SK-N-SH (cell line): Measurements from ENCODE around the gene NUP210L. TPM values are rescaled to one million over a fixed set of nuclear protein-coding genes. Genes with fewer than 3 reads are reported as not detected.

ENCODE experiments used
- CTCF ChIA-PET: fragments of 300-600, 350-600 bp; formaldehyde crosslinking; extraction: SDS; loops from one replicate; lab custom pipeline; 2021; lab: Yijun Ruan, JAX
- POLR2A ChIA-PET: fragments of 350-600 bp; sonication (Branson Sonifier 250); formaldehyde crosslinking; extraction: SDS; loops from one replicate; lab custom pipeline; 2020; ENCODE audit warnings: antibody characterized with exemption, inconsistent platforms; lab: Yijun Ruan, JAX
- DNase-seq: peaks from one replicate; pipeline ENCODE4 v3.0.0; 2012
- H2AFZ ChIP-seq: fragments of 200-600 bp; sonication (generic); 2 replicates; pipeline ENCODE4 v1.8.1; 2016; ENCODE audit warnings: antibody characterized with exemption, mild to moderate bottlenecking, low read depth
- H3F3A ChIP-seq: fragments of 200-600 bp; sonication (generic); replicated peaks from 2 replicates; pipeline ENCODE3; 2016; ENCODE audit warnings: antibody characterized with exemption, mild to moderate bottlenecking; ENCODE audit not compliant: insufficient read depth
- H3K27ac ChIP-seq, 2 experiments: fragments of 200-500 bp in 1 of 2; fragments of 200-600 bp in 1 of 2; sonication (Bioruptor generic) in 1 of 2; sonication (generic), shearing (Covaris generic) in 1 of 2; 2 replicates each; pipeline versions ENCODE4 v1.5.1 to v1.6.1; 2014 to 2016; ENCODE audit warnings: low read depth in 2 of 2, inconsistent platforms in 1 of 2, low read length in 1 of 2, mild to moderate bottlenecking in 1 of 2, mixed read lengths in 1 of 2
- H3K27me3 ChIP-seq: fragments of 200-600 bp; sonication (generic), shearing (Covaris generic); 2 replicates; pipeline ENCODE4 v1.6.1; 2016; ENCODE audit warnings: mixed run types; ENCODE audit not compliant: insufficient read depth
- H3K36me3 ChIP-seq, 2 experiments: fragments of 200-500 bp in 1 of 2; fragments of 200-600 bp in 1 of 2; sonication (Bioruptor generic) in 1 of 2; sonication (generic) in 1 of 2; replicated peaks in 1 of 2; 2 replicates each; pipeline versions ENCODE3 to v1.5.1; 2014 to 2016; ENCODE audit warnings: low read length in 1 of 2, mild to moderate bottlenecking in 1 of 2; ENCODE audit not compliant: insufficient read depth in 2 of 2, control insufficient read depth in 1 of 2
- H3K4me1 ChIP-seq, 2 experiments: fragments of 200-500 bp in 1 of 2; fragments of 200-600 bp in 1 of 2; sonication (Bioruptor generic) in 1 of 2; sonication (generic), shearing (Covaris generic) in 1 of 2; 2 replicates each; pipeline versions ENCODE4 v1.5.1 to v1.6.1; 2014 to 2016; ENCODE audit warnings: low read depth in 1 of 2, low read length in 1 of 2, mixed run types in 1 of 2; ENCODE audit not compliant: insufficient read depth in 2 of 2, control insufficient read depth in 1 of 2
- H3K4me2 ChIP-seq: fragments of 200-600 bp; sonication (generic), shearing (Covaris generic); 2 replicates; pipeline ENCODE4 v1.6.1; 2017; ENCODE audit warnings: mixed run types
- H3K4me3 ChIP-seq, 2 experiments: fragments of 200-500 bp in 1 of 2; fragments of 200-600 bp in 1 of 2; sonication (Bioruptor generic) in 1 of 2; sonication (generic), shearing (Covaris generic) in 1 of 2; 2 replicates each; pipeline versions ENCODE4 v1.5.1 to v1.8.1; 2014 to 2016; ENCODE audit warnings: low read depth in 2 of 2, inconsistent platforms in 1 of 2, low read length in 1 of 2, mild to moderate bottlenecking in 1 of 2, mixed read lengths in 1 of 2, moderate library complexity in 1 of 2
- H3K79me2 ChIP-seq: fragments of 200-600 bp; sonication (generic); 2 replicates; pipeline ENCODE4 v1.8.1; 2017; ENCODE audit warnings: mild to moderate bottlenecking; ENCODE audit not compliant: insufficient read depth
- H3K9ac ChIP-seq: fragments of 200-600 bp; sonication (generic); 2 replicates; pipeline ENCODE4 v1.6.1; 2017; ENCODE audit warnings: mixed run types
- H3K9me2 ChIP-seq: fragments of 200-600 bp; sonication (generic); 2 replicates; pipeline ENCODE4 v1.6.1; 2017; ENCODE audit warnings: mixed run types
- H3K9me3 ChIP-seq: fragments of 200-600 bp; sonication (generic); 2 replicates; pipeline ENCODE4 v1.6.1; 2017; ENCODE audit warnings: mixed run types, mild to moderate bottlenecking, moderate library complexity
- H4K20me1 ChIP-seq: fragments of 200-600 bp; sonication (generic); 2 replicates; pipeline ENCODE4 v1.6.1; 2017; ENCODE audit warnings: mild to moderate bottlenecking, mixed run types; ENCODE audit not compliant: insufficient read depth
- CTCF ChIP-seq: fragments of 200-600 bp; sonication (generic); IDR thresholded peaks from 2 replicates; pipeline ENCODE4 v1.6.1; 2017; ENCODE audit warnings: antibody characterized with exemption, mild to moderate bottlenecking, moderate library complexity
- EZH2phosphoT487 ChIP-seq: fragments of 200-600 bp; sonication (generic); IDR thresholded peaks from 2 replicates; pipeline ENCODE4 v1.6.1; 2017; ENCODE audit warnings: low read depth, mixed run types, mild to moderate bottlenecking, antibody characterized with exemption, moderate library complexity, borderline replicate concordance
- FOSL2 ChIP-seq: IDR thresholded peaks from 2 replicates; pipeline ENCODE4 v1.4.0; 2012; ENCODE audit warnings: low read depth, mild to moderate bottlenecking, moderate library complexity, borderline replicate concordance
- FOXJ3 ChIP-seq: sonication (generic); formaldehyde crosslinking; IDR thresholded peaks from 2 replicates; pipeline ENCODE4 v1.5.1; 2020; ENCODE audit warnings: mild to moderate bottlenecking, missing genetic modification reagents
- GABPA ChIP-seq: IDR thresholded peaks from 2 replicates; pipeline ENCODE4 v1.4.0; 2012; ENCODE audit warnings: low read depth, mild to moderate bottlenecking
- MAX ChIP-seq: IDR thresholded peaks from 2 replicates; pipeline ENCODE4 v1.4.0; 2012; ENCODE audit warnings: low read depth
- MEF2A ChIP-seq: IDR thresholded peaks from 2 replicates; pipeline ENCODE4 v1.4.0; 2012; ENCODE audit warnings: low read depth, borderline replicate concordance
- MXI1 ChIP-seq: IDR thresholded peaks from 2 replicates; pipeline ENCODE4 v1.6.1; 2012; ENCODE audit warnings: mild to moderate bottlenecking, low read depth, low read length, improper control_type of control experiment
- NFIC ChIP-seq: IDR thresholded peaks from 2 replicates; pipeline ENCODE4 v1.4.0; 2012; ENCODE audit warnings: borderline replicate concordance
- RAD21 ChIP-seq: IDR thresholded peaks from 2 replicates; pipeline ENCODE4 v1.6.1; 2012; ENCODE audit warnings: mild to moderate bottlenecking, low read length
- RCOR1 ChIP-seq: fragments of 150-350 bp; IDR thresholded peaks from 2 replicates; pipeline ENCODE4 v1.6.1; 2017; ENCODE audit warnings: antibody characterized with exemption, low read length
- REST ChIP-seq: IDR thresholded peaks from 2 replicates; pipeline ENCODE4 v1.6.1; 2012; ENCODE audit warnings: mild to moderate bottlenecking, low read depth, low read length, moderate library complexity
- TAF1 ChIP-seq: IDR thresholded peaks from 2 replicates; pipeline ENCODE4 v1.6.1; 2012; ENCODE audit warnings: low read depth, mild to moderate bottlenecking, low read length, moderate library complexity, borderline replicate concordance
- TCF12 ChIP-seq: IDR thresholded peaks from 2 replicates; pipeline ENCODE4 v1.4.0; 2012
- TEAD4 ChIP-seq: IDR thresholded peaks from 2 replicates; pipeline ENCODE4 v1.4.0; 2012; ENCODE audit warnings: mild to moderate bottlenecking, borderline replicate concordance; ENCODE audit not compliant: insufficient read depth
- ZBTB33 ChIP-seq: IDR thresholded peaks from 2 replicates; pipeline ENCODE4 v1.4.0; 2012; ENCODE audit warnings: low read depth, borderline replicate concordance
- WGBS: methylation state at CpG from one replicate; pipeline ENCODE4 v1.1.6; 2017; ENCODE audit warnings: low lambda C conversion rate; 5-methylcytosine and 5-hydroxymethylcytosine counted together
- polyA plus RNA-seq, 3 experiments: library from polyadenylated mRNA; depleted of rRNA; stranded (reverse); fragments of >200 nt; gene quantifications; 2 replicates each; pipeline ENCODE4 v1.2.3, GENCODE V29; 2012

The NUP210L gene
- polyA plus RNA-seq, 1 of the 3 experiments (the other 2 are of a cell fraction): not detected

GRCh38 chr1:153951183-153951582 is 203.7 kb downstream of the NUP210L start:
- H3K4me1 ChIP-seq: peaks cover 3 to 18% of the 10 kb centered on the region in 2 experiments; a peak in 2 of 4 replicates
- peaks cover 24% of the 10 kb centered on the region for H4K20me1 ChIP-seq
- no peak overlapping the region for H3K4me3 ChIP-seq
- H2AFZ ChIP-seq: no peak overlapping the region
- H3K9me2 ChIP-seq: no peaks in the 10 kb centered on the region
- TF ChIP-seq MXI1 (no peak), FOXJ3 (CRISPR knock-in tag) (no peak)
- TF ChIP-seq, all 33 proteins: peak for 0
- Histone ChIP-seq H3K4me2 (no peak overlapping the region), H3K36me3 (peaks cover 9 to 64% of the 10 kb centered on the region in 2 experiments), H3K27me3 (no peaks in the 10 kb centered on the region), H3K27ac (no peak overlapping the region), H3K79me2 (peaks cover 43% of the 10 kb centered on the region), H3K9ac (no peak overlapping the region), H3F3A (peaks cover 8% of the 10 kb centered on the region), H3K9me3 (no peaks in the 10 kb centered on the region)
- 96% methylated on average over 11 of the region's 11 CpGs for WGBS
- CTCF ChIA-PET: interaction anchor here (1.2 to 2.9 kb wide), 2 partner anchors 36 to 142 kb away, joined by 3 to 12 read pairs; partner anchors contain the start of gene RAB13
- POLR2A ChIA-PET: no interaction called here
- DNase-seq: no peak

GRCh38 chr1:153946622-153947241 is 208.1 kb downstream of the NUP210L start, which contains the start of gene DENND4B:
DENND4B (minus strand) TSS chr1:153946718; CDS start chr1:153944374, 2,344 bp downstream.
- H3K9me3 ChIP-seq: no peaks in the 10 kb centered on the region
- H2AFZ ChIP-seq: peak within 1 kb of the TSS; percentile 44; the same call in 1 of the 2 replicates
- peak within 1 kb of the TSS; percentile 60 to 89 for H3K27ac ChIP-seq
- peaks cover 16 to 50% of the 10 kb centered on the region in 2 experiments for H3K36me3 ChIP-seq
- no peaks in the 10 kb centered on the region for H3K27me3 ChIP-seq
- peak within 1 kb of the TSS; percentile 80 for H3K9ac ChIP-seq
- peaks cover 8% of the 10 kb centered on the region for H3F3A ChIP-seq
- H4K20me1 ChIP-seq: no peaks in the 10 kb centered on the region
- H3K4me1 ChIP-seq: peaks cover 3 to 17% of the 10 kb centered on the region in 2 experiments; a peak in 2 of 4 replicates
- WGBS: 24% methylated on average over 8 of the region's 28 CpGs
- peaks cover 30% of the 10 kb centered on the region for H3K79me2 ChIP-seq
- peak; percentile 99 for DNase-seq
- CTCF ChIA-PET: interaction anchor here (0.6 to 5.1 kb wide), 44 partner anchors 9 to 204 kb away, joined by 3 to 51 read pairs (median 4); partner anchors contain the start of genes CREB3L4, CRTC2, GATAD2B and JTB
- H3K9me2 ChIP-seq: no peaks in the 10 kb centered on the region
- H3K4me2 ChIP-seq: peak within 1 kb of the TSS; percentile 95
- peak within 1 kb of the TSS; percentile 85 to 91 for H3K4me3 ChIP-seq
- POLR2A ChIA-PET: interaction anchor here (0.8 to 1.9 kb wide), 7 partner anchors 8 to 44 kb away, joined by 3 to 9 read pairs (median 6); partner anchors contain the start of genes CREB3L4, CRTC2, RPS27 and SLC39A1
- TF ChIP-seq FOSL2 (no peak), TCF12 (no peak), NFIC (0 out of 2 replicates have a peak, but pooled peaks have one; percentile 6), TAF1 (peak; percentile 73; the same call in 1 of the 2 replicates), EZH2phosphoT487 (no peak), GABPA (no peak; the same call in 1 of the 2 replicates), RCOR1 (no peak), TEAD4 (no peak), CTCF (peak; percentile 76), MAX (peak; percentile 48; the same call in 1 of the 2 replicates), FOXJ3 (CRISPR knock-in tag) (no peak), MEF2A (no peak), RAD21 (peak; percentile 62), REST (0 out of 2 replicates have a peak, but pooled peaks have one; percentile 19), ZBTB33 (no peak)
